Stimulated activated CD4-positive, alpha-beta T cell treated with anti-CD3 and anti-CD28 coated beads, Interleukin-12 subunit alpha, Interleukin-12 subunit beta, amount 100 ng/mL, for 48 hours (primary cell): ENCODE measurements around the gene FEM1B.
A peak's percentile ranks its signal among the peaks of the same experiment; 100 is the strongest.
"Not testable (repeated sequence)": the region's sequence is repeated elsewhere in the genome, so short reads cannot be mapped to it uniquely, and the experiment has no call there.

Experiments used
- DNase-seq, 3 donors: peaks; one replicate each; pipeline ENCODE4 v3.0.0-alpha.2; 2020; ENCODE audit warnings: low read depth in 2 of 3, low spot score in 1 of 3

FEM1B gene

GRCh38 chr15:68277603-68278344, at the start of gene FEM1B:
Gene FEM1B (plus strand): TSS chr15:68277745. CDS start chr15:68278418, 673 bp downstream.
- peak; percentile 81 to 86 (median 82) for DNase-seq

GRCh38 chr15:68228143-68228970, 49.2 kb upstream of the FEM1B start:
- no peak for DNase-seq

- DNase-seq: no peak
Measured at GRCh38 chr15:68228971-68229385, 48.6 kb upstream of the FEM1B start.

GRCh38 chr15:68229386-68230156, 48.0 kb upstream of the FEM1B start, which contains the start of gene CLN6:
Gene CLN6 (minus strand): TSS chr15:68229728. CDS start chr15:68229584, 144 bp downstream.
- DNase-seq: peak; percentile 59 to 84 (median 80)

GRCh38 chr15:68230157-68231100, 47.1 kb upstream of the FEM1B start:
- no peak for DNase-seq

GRCh38 chr15:68231102-68231818, 46.3 kb upstream of the FEM1B start:
- no peak for DNase-seq

GRCh38 chr15:68232449-68232848, 45.1 kb upstream of the FEM1B start:
- DNase-seq: no peak

- no peak for DNase-seq
Measured at GRCh38 chr15:68232937-68233336, 44.6 kb upstream of the FEM1B start.

- DNase-seq: no peak
Measured at GRCh38 chr15:68234060-68234459, 43.5 kb upstream of the FEM1B start.

GRCh38 chr15:68234520-68234919, 43.0 kb upstream of the FEM1B start:
- not testable (repeated sequence) for DNase-seq

GRCh38 chr15:68235022-68235421, 42.5 kb upstream of the FEM1B start:
- no peak for DNase-seq

- DNase-seq: no peak
Measured at GRCh38 chr15:68239025-68239424, 38.5 kb upstream of the FEM1B start.

- DNase-seq: no peak
Measured at GRCh38 chr15:68241088-68241935, 36.2 kb upstream of the FEM1B start.

GRCh38 chr15:68244235-68244634, 33.3 kb upstream of the FEM1B start:
- no peak for DNase-seq

GRCh38 chr15:68249058-68249713, 28.4 kb upstream of the FEM1B start:
- DNase-seq: no peak

GRCh38 chr15:68252925-68253534, 24.5 kb upstream of the FEM1B start:
- peak in 1 of 3 donors; percentile 45 for DNase-seq

- DNase-seq: peak in 2 of 3 donors; percentile 62 to 66
Measured at GRCh38 chr15:68256675-68257450, 20.7 kb upstream of the FEM1B start.
